ENCODE data around the gene CERT1.
"Not testable (repeated sequence)": the region's sequence is repeated elsewhere in the genome, so short reads cannot be mapped to it uniquely, and the experiment has no call there.

CERT1 gene

GRCh38 chr5:75523275-75523674 lies 11.8 kb upstream of the CERT1 start:
- no peak for DNase-seq (ENCODE audit: low spot score)

GRCh38 chr5:75522542-75522941 lies 11.1 kb upstream of the CERT1 start:
- no peak for DNase-seq (ENCODE audit: low spot score)

GRCh38 chr5:75522025-75522424 lies 10.6 kb upstream of the CERT1 start:
- DNase-seq (ENCODE audit: low spot score), result no peak

- DNase-seq (ENCODE audit: low spot score), result no peak
Observed at GRCh38 chr5:75521195-75521594, 9.8 kb upstream of the CERT1 start.

- DNase-seq (ENCODE audit: low spot score), result no peak
Observed at GRCh38 chr5:75519761-75520160, 8.3 kb upstream of the CERT1 start.

- no peak for DNase-seq (ENCODE audit: low spot score)
Observed at GRCh38 chr5:75514323-75514722, 2.9 kb upstream of the CERT1 start.

- no peak for DNase-seq (ENCODE audit: low spot score)
Observed at GRCh38 chr5:75513841-75514240, 2.4 kb upstream of the CERT1 start.

- no peak for DNase-seq (ENCODE audit: low spot score)
Observed at GRCh38 chr5:75512383-75513074, 1.1 kb upstream of the CERT1 start.

- no peak for DNase-seq (ENCODE audit: low spot score)
Observed at GRCh38 chr5:75510836-75511434, 494 bp downstream of the CERT1 start.

- no peak for DNase-seq (ENCODE audit: low spot score)
Observed at GRCh38 chr5:75510417-75510835, 1.0 kb downstream of the CERT1 start.

- DNase-seq (ENCODE audit: low spot score), result no peak
Observed at GRCh38 chr5:75509956-75510355, 1.5 kb downstream of the CERT1 start.

- no peak for DNase-seq (ENCODE audit: low spot score)
Observed at GRCh38 chr5:75509546-75509945, 1.9 kb downstream of the CERT1 start.

- no peak for DNase-seq (ENCODE audit: low spot score)
Observed at GRCh38 chr5:75507841-75508240, 3.6 kb downstream of the CERT1 start.

- DNase-seq (ENCODE audit: low spot score), result not testable (repeated sequence)
Observed at GRCh38 chr5:75505112-75505511, 6.3 kb downstream of the CERT1 start.

GRCh38 chr5:75498875-75499274 lies 12.6 kb downstream of the CERT1 start:
- not testable (repeated sequence) for DNase-seq (ENCODE audit: low spot score)

- no peak for DNase-seq (ENCODE audit: low spot score)
Observed at GRCh38 chr5:75498208-75498777, 13.1 kb downstream of the CERT1 start.

GRCh38 chr5:75496026-75496425 lies 15.4 kb downstream of the CERT1 start:
- DNase-seq (ENCODE audit: low spot score), result no peak

- no peak for DNase-seq (ENCODE audit: low spot score)
Observed at GRCh38 chr5:75491621-75492020, 19.8 kb downstream of the CERT1 start.

- DNase-seq (ENCODE audit: low spot score), result not testable (repeated sequence)
Observed at GRCh38 chr5:75489847-75490246, 21.6 kb downstream of the CERT1 start.

GRCh38 chr5:75484605-75485004 lies 26.8 kb downstream of the CERT1 start:
- no peak for DNase-seq (ENCODE audit: low spot score)

- DNase-seq (ENCODE audit: low spot score), result no peak
Observed at GRCh38 chr5:75482482-75482881, 28.9 kb downstream of the CERT1 start.

- DNase-seq (ENCODE audit: low spot score), result no peak
Observed at GRCh38 chr5:75481024-75481423, 30.4 kb downstream of the CERT1 start.

GRCh38 chr5:75475364-75475763 lies 36.1 kb downstream of the CERT1 start:
- DNase-seq (ENCODE audit: low spot score), result no peak

GRCh38 chr5:75473463-75473862 lies 38.0 kb downstream of the CERT1 start:
- DNase-seq (ENCODE audit: low spot score), result no peak
